ENCODE measurements around the gene ARHGAP40. TPM values are rescaled to one million over a fixed set of nuclear protein-coding genes. Genes with fewer than 3 reads are reported as not detected.
A peak's percentile ranks its signal among the peaks of the same experiment; 100 is the strongest.

The ARHGAP40 gene
- total and polyA plus RNA-seq, 2 experiments from 2014 or later: 0.21 TPM; not detected in 1

DNA sequence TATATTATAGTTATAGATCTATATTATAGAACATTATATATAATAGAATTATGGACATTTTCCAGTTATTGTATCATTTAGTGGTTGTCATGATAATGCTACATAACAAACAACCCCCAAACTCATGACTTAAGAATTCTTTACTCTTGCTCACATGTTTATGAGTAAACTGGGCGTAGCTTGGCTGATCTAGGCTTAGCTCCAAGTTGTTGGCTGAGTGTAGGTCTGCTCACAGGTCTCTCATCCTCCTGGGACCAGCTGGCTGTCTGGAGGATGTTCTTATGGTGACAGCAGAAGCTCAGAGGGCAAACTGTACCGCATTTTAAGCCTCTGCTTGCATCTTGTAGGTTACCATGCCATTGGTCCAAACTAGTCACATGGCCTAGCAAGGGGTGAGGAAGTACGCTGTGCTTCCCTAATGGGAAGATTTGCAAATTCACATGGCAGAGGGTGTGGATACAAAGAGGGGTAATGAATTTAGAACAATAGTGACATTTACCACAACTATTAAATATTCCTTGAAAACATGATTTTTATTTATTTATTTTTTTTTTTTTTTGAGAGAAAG is 34.2 kb downstream of the ARHGAP40 start (continued):
- TF ChIP-seq, protein P1, sequence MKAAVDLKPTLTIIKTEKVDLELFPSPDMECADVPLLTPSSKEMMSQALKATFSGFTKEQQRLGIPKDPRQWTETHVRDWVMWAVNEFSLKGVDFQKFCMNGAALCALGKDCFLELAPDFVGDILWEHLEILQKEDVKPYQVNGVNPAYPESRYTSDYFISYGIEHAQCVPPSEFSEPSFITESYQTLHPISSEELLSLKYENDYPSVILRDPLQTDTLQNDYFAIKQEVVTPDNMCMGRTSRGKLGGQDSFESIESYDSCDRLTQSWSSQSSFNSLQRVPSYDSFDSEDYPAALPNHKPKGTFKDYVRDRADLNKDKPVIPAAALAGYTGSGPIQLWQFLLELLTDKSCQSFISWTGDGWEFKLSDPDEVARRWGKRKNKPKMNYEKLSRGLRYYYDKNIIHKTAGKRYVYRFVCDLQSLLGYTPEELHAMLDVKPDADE (IDR thresholded peaks at IDR 0.05): no peak
- TF ChIP-seq POLR2AphosphoS5 (IDR thresholded peaks at IDR 0.05; ENCODE audit: low read depth) (no peak), NANOG (IDR thresholded peaks at IDR 0.05; ENCODE audit: borderline replicate concordance) (no peak), EZH2 (IDR thresholded peaks at IDR 0.05; ENCODE audit: low read depth, unreplicated experiment) (no peak), ZNF331 (CRISPR knock-in tag; IDR thresholded peaks at IDR 0.05; ENCODE audit: low read depth) (no peak)
- TF ChIP-seq, protein P2, sequence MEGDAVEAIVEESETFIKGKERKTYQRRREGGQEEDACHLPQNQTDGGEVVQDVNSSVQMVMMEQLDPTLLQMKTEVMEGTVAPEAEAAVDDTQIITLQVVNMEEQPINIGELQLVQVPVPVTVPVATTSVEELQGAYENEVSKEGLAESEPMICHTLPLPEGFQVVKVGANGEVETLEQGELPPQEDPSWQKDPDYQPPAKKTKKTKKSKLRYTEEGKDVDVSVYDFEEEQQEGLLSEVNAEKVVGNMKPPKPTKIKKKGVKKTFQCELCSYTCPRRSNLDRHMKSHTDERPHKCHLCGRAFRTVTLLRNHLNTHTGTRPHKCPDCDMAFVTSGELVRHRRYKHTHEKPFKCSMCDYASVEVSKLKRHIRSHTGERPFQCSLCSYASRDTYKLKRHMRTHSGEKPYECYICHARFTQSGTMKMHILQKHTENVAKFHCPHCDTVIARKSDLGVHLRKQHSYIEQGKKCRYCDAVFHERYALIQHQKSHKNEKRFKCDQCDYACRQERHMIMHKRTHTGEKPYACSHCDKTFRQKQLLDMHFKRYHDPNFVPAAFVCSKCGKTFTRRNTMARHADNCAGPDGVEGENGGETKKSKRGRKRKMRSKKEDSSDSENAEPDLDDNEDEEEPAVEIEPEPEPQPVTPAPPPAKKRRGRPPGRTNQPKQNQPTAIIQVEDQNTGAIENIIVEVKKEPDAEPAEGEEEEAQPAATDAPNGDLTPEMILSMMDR (conservative IDR thresholded peaks at IDR 0.05; ENCODE audit: low read depth in 2 of 2): no peak

DNA sequence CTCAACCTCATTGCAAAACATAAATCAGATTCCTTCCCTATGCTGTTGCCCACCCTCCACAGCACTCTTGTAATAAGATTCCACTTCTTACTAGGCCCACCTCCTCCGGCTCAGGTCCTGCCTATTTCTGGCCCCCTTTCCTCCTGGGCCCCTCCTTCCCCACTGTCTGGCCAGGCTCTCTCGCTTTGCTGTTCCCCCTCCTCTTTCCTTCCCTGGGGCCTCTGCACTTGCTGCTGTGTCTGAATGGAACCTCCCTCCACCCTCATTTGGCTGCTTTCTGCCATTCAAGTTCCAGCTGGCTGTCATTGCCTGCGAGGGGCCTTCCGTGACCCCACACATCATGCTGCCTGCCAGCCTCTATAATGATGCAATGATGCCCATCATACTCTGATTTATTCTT is 38.9 kb downstream of the ARHGAP40 start:
- Mint-ChIP-seq H3K36me3 (ENCODE audit: low read depth) (no peaks in the 10 kb centered on the region), H3K27ac (no peak overlapping the region), H3K9me3 (peaks cover 2% of the 10 kb centered on the region; the same call in 1 of the 3 replicates), H3K4me1 (peaks cover 2% of the 10 kb centered on the region; the same call in 2 of the 3 replicates), H3K27me3 (ENCODE audit: insufficient read depth, low read depth, poor library complexity) (peaks cover 19% of the 10 kb centered on the region), H3K4me3 (no peak overlapping the region)
- Histone ChIP-seq H3K36me3 (ENCODE audit: insufficient read depth) (no peaks in the 10 kb centered on the region), H3K9me2 (ENCODE audit: insufficient read depth) (0 out of 2 replicates have a peak, but pooled peaks cover 3% of the 10 kb centered on the region), H4K20me1 (replicated peaks; ENCODE audit: insufficient read depth) (no peaks in the 10 kb centered on the region), H3K27me3 (ENCODE audit: insufficient read depth) (peaks cover 17% of the 10 kb centered on the region), H3K27ac (ENCODE audit: low read depth) (no peak overlapping the region), H3F3A (replicated peaks; ENCODE audit: low read depth) (no peaks in the 10 kb centered on the region), H3K4me1 (ENCODE audit: insufficient read depth) (no peaks in the 10 kb centered on the region), H3K4me3 (no peak overlapping the region), H3K79me2 (replicated peaks; ENCODE audit: insufficient read depth) (no peaks in the 10 kb centered on the region), H3K4me2 (no peak overlapping the region), H2AFZ (no peak overlapping the region)
- no peak for DNase-seq (ENCODE audit: low spot score)
- peak; percentile 38; the same call in 2 of the 3 replicates for ATAC-seq
- TF ChIP-seq JUNB (IDR thresholded peaks at IDR 0.05; ENCODE audit: unreplicated experiment) (no peak), ZNF114 (CRISPR knock-in tag; IDR thresholded peaks at IDR 0.05) (no peak), POLR2AphosphoS5 (IDR thresholded peaks at IDR 0.05; ENCODE audit: low read depth) (no peak), EZH2phosphoT487 (IDR thresholded peaks at IDR 0.05; ENCODE audit: unreplicated experiment) (no peak), STAT1 (IDR thresholded peaks at IDR 0.05; ENCODE audit: unreplicated experiment) (no peak), NANOG (IDR thresholded peaks at IDR 0.05; ENCODE audit: borderline replicate concordance) (no peak), ZNF331 (CRISPR knock-in tag; IDR thresholded peaks at IDR 0.05; ENCODE audit: low read depth) (no peak)
- TF ChIP-seq, protein P3, sequence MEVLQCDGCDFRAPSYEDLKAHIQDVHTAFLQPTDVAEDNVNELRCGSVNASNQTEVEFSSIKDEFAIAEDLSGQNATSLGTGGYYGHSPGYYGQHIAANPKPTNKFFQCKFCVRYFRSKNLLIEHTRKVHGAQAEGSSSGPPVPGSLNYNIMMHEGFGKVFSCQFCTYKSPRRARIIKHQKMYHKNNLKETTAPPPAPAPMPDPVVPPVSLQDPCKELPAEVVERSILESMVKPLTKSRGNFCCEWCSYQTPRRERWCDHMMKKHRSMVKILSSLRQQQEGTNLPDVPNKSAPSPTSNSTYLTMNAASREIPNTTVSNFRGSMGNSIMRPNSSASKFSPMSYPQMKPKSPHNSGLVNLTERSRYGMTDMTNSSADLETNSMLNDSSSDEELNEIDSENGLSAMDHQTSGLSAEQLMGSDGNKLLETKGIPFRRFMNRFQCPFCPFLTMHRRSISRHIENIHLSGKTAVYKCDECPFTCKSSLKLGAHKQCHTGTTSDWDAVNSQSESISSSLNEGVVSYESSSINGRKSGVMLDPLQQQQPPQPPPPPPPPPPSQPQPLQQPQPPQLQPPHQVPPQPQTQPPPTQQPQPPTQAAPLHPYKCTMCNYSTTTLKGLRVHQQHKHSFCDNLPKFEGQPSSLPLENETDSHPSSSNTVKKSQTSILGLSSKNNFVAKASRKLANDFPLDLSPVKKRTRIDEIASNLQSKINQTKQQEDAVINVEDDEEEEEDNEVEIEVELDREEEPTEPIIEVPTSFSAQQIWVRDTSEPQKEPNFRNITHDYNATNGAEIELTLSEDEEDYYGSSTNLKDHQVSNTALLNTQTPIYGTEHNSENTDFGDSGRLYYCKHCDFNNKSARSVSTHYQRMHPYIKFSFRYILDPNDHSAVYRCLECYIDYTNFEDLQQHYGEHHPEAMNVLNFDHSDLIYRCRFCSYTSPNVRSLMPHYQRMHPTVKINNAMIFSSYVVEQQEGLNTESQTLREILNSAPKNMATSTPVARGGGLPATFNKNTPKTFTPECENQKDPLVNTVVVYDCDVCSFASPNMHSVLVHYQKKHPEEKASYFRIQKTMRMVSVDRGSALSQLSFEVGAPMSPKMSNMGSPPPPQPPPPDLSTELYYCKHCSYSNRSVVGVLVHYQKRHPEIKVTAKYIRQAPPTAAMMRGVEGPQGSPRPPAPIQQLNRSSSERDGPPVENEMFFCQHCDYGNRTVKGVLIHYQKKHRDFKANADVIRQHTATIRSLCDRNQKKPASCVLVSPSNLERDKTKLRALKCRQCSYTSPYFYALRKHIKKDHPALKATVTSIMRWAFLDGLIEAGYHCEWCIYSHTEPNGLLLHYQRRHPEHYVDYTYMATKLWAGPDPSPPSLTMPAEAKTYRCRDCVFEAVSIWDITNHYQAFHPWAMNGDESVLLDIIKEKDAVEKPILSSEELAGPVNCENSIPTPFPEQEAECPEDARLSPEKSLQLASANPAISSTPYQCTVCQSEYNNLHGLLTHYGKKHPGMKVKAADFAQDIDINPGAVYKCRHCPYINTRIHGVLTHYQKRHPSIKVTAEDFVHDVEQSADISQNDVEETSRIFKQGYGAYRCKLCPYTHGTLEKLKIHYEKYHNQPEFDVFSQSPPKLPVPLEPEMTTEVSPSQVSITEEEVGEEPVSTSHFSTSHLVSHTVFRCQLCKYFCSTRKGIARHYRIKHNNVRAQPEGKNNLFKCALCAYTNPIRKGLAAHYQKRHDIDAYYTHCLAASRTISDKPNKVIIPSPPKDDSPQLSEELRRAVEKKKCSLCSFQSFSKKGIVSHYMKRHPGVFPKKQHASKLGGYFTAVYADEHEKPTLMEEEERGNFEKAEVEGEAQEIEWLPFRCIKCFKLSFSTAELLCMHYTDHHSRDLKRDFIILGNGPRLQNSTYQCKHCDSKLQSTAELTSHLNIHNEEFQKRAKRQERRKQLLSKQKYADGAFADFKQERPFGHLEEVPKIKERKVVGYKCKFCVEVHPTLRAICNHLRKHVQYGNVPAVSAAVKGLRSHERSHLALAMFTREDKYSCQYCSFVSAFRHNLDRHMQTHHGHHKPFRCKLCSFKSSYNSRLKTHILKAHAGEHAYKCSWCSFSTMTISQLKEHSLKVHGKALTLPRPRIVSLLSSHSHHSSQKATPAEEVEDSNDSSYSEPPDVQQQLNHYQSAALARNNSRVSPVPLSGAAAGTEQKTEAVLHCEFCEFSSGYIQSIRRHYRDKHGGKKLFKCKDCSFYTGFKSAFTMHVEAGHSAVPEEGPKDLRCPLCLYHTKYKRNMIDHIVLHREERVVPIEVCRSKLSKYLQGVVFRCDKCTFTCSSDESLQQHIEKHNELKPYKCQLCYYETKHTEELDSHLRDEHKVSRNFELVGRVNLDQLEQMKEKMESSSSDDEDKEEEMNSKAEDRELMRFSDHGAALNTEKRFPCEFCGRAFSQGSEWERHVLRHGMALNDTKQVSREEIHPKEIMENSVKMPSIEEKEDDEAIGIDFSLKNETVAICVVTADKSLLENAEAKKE (CRISPR knock-in tag; IDR thresholded peaks at IDR 0.05): no peak
- TF ChIP-seq, protein P1 (IDR thresholded peaks at IDR 0.05): no peak
- TF ChIP-seq, protein P2 (conservative IDR thresholded peaks at IDR 0.05; ENCODE audit: low read depth in 2 of 2): no peak
